Spleen (tissue), 7 donors: ENCODE measurements around the gene EPB41L4B.

Experiments
- CTCF ChIP-seq, 11 experiments: fragments of 200-600 bp in 7 of 11; fragments of 450-650 bp in 4 of 11; sonication (generic) in 4 of 11; IDR thresholded peaks in 8 of 11; conservative IDR thresholded peaks in 3 of 11; 1 replicate in 7 of 11; 2 replicates in 4 of 11; pipeline versions ENCODE4 v1.4.0 to v1.8.0; 2016 to 2021; ENCODE audit warnings: antibody characterized with exemption in 11 of 11, inconsistent platforms in 4 of 11, mild to moderate bottlenecking in 1 of 11
- POLR2A ChIP-seq, 3 donors: fragments of 450-650 bp; IDR thresholded peaks; one replicate each; pipeline ENCODE4 v1.5.1; 2017; ENCODE audit warnings: antibody characterized with exemption in 3 of 3, mild to moderate bottlenecking in 1 of 3
- POLR2AphosphoS5 ChIP-seq, 3 donors: sonication (generic); formaldehyde crosslinking; IDR thresholded peaks; one replicate each; pipeline ENCODE4 v1.5.1; 2017; ENCODE audit warnings: antibody characterized with exemption in 3 of 3
- donor health status: DM: no; HTN: no; CAD: no; lungs with moderate emphysema.
- donor health status: DM: no; HTN: no; CAD: no.
- donor health status: DM: no; HTN: no; CAD: no.

GRCh38 chr9:109360771-109361170 is 39.9 kb upstream of the EPB41L4B start:
- TF ChIP-seq CTCF (IDR thresholded peaks at IDR 0.05 in 8 of 11, conservative IDR thresholded peaks at IDR 0.05 in 3 of 11) (no peak), POLR2AphosphoS5 (IDR thresholded peaks at IDR 0.05) (no peak), POLR2A (IDR thresholded peaks at IDR 0.05) (no peak)
